Pancreas (tissue), 10 donors: Measurements from ENCODE around the gene ZBTB20. TPM values are rescaled to one million over a fixed set of nuclear protein-coding genes. Genes with fewer than 3 reads are reported as not detected.

Source experiments
- ATAC-seq, 4 donors: fragments of 200-7000 bp; cut with Tn5 transposase; one replicate each; pipeline versions ENCODE4 v1.8.0 to v1.9.1; 2020; ENCODE audit warnings: mild to moderate bottlenecking in 4 of 4, moderate library complexity in 4 of 4
- DNase-seq, 6 donors: peaks; one replicate each; pipeline ENCODE4 v3.0.0-alpha.2; 2020
- FAIRE-seq: peaks from 2 replicates; lab custom pipeline; 2012; peaks lifted over from hg19 to GRCh38; lab: Jason Lieb, UNC
- H3K27ac ChIP-seq, 4 donors: fragments of 200-600 bp; sonication (generic); 1 replicate in 3 of 4; 2 replicates in 1 of 4; pipeline versions ENCODE4 v1.5.0 to v1.8.0; 2020
- H3K27me3 ChIP-seq, 4 donors: fragments of 200-600 bp; one replicate each; pipeline ENCODE4 v1.8.0; 2021
- H3K36me3 ChIP-seq, 3 donors: fragments of 200-600 bp; sonication (generic) in 1 of 3; one replicate each; pipeline versions ENCODE4 v1.5.0 to v1.8.0; 2020 to 2021
- H3K4me1 ChIP-seq, 3 donors: fragments of 200-600 bp; one replicate each; pipeline ENCODE4 v1.8.0; 2021
- H3K4me3 ChIP-seq, 4 donors: fragments of 200-600 bp; sonication (generic) in 2 of 4; one replicate each; pipeline versions ENCODE4 v1.5.0 to v1.8.0; 2020 to 2021
- H3K9me3 ChIP-seq, 4 donors: fragments of 200-600 bp; one replicate each; pipeline ENCODE4 v1.8.0; 2021
- CTCF ChIP-seq, 4 donors: fragments of 200-600 bp; sonication (generic) in 3 of 4; IDR thresholded peaks; one replicate each; pipeline versions ENCODE4 v1.5.0 to v1.8.0; 2021; ENCODE audit warnings: antibody characterized with exemption in 4 of 4
- WGBS, 2 donors: extraction: QIAGEN DNeasy Blood & Tissue Kit; methylation state at CpG; one replicate each; pipeline ENCODE4 v1.1.7; 2013; 5-methylcytosine and 5-hydroxymethylcytosine counted together
- intact Hi-C, 3 donors: fragments of 100-400 bp; cut with DNase I; formaldehyde crosslinking; loops; one replicate each; pipeline versions ENCODE4 v1.11.1 to v1.14.2; 2022
- polyA plus RNA-seq, 2 donors: library from polyadenylated mRNA; stranded (reverse); fragments of 200-250 nt; gene quantifications; one replicate each; pipeline ENCODE4 v1.2.3, GENCODE V29; 2013
- total RNA-seq, 6 donors: library from RNA; stranded (reverse); fragmentation: NEBNext Ultra II Directional in 4 of 6; extraction: Animal tissue kit (Norgen Biotek cat#: 25700) in 4 of 6; gene quantifications; one replicate each; pipeline versions ENCODE4 v1.2.1 to v1.2.4, GENCODE V29; 2021 to 2023
- donor health status: healthy with polysubstance abuse.
- donor health status: DM: no; HTN: no; CAD: no; lungs with moderate emphysema.
- donor health status: DM: no; HTN: no; CAD: no.
- donor health status: control.
- donor health status: control.
- donor health status: Bipolar disorder and iron deficiency.
- donor health status: DM: yes; HTN: yes; CAD: no.
- donor health status: DM: no; HTN: no; CAD: no.
- donor health status: DM: no; HTN: no; CAD: no.
- donor health status: DM: yes; HTN: yes; CAD: no.

The ZBTB20 gene
- total and polyA plus RNA-seq, 8 donors: 1.3 to 81.5 (median 43.7) TPM

- intact Hi-C loops: no loop called here
- WGBS, 2 donors: 92 to 99% methylated on average over 2 of the region's 2 CpGs
- no peaks in the 10 kb centered on the region for H3K36me3 ChIP-seq
- H3K27me3 ChIP-seq: no peaks in the 10 kb centered on the region
- DNase-seq: no peak
- no peak for FAIRE-seq
- H3K9me3 ChIP-seq: no peaks in the 10 kb centered on the region
- ATAC-seq: no peak
- H3K4me1 ChIP-seq: peaks cover 0 to 3% (median 3%) of the 10 kb centered on the region in 3 donors
- no peak overlapping the region for H3K27ac ChIP-seq
- H3K4me3 ChIP-seq: no peak overlapping the region
- TF ChIP-seq CTCF (IDR thresholded peaks at IDR 0.05): no peak
Observed at GRCh38 chr3:114942773-114943172, 204.3 kb downstream of the ZBTB20 start.

GRCh38 chr3:114941626-114942309, 205.3 kb downstream of the ZBTB20 start:
- H3K4me3 ChIP-seq: no peak overlapping the region
- FAIRE-seq: no peak
- H3K27me3 ChIP-seq: no peaks in the 10 kb centered on the region
- no peaks in the 10 kb centered on the region for H3K9me3 ChIP-seq
- ATAC-seq: no peak
- no peaks in the 10 kb centered on the region for H3K36me3 ChIP-seq
- peaks cover 0 to 3% (median 3%) of the 10 kb centered on the region in 3 donors for H3K4me1 ChIP-seq
- whole genome bisulfite sequencing, 2 donors: 43 to 48% methylated on average over 3 of the region's 3 CpGs
- no peak for TF ChIP-seq CTCF (IDR thresholded peaks at IDR 0.05)
- no peak overlapping the region for H3K27ac ChIP-seq
- intact Hi-C loops: no loop called here
- no peak for DNase-seq

GRCh38 chr3:114939920-114940319, 207.2 kb downstream of the ZBTB20 start:
- Histone ChIP-seq H3K4me3 (no peak overlapping the region), H3K4me1 (peaks cover 0 to 3% (median 3%) of the 10 kb centered on the region in 3 donors), H3K36me3 (no peaks in the 10 kb centered on the region), H3K27ac (no peak overlapping the region), H3K9me3 (no peaks in the 10 kb centered on the region), H3K27me3 (no peaks in the 10 kb centered on the region)
- intact Hi-C loops: no loop called here
- FAIRE-seq: no peak
- ATAC-seq: peak; percentile 35 to 67 (median 45)
- DNase-seq: no peak
- TF ChIP-seq CTCF (IDR thresholded peaks at IDR 0.05): no peak

GRCh38 chr3:114933407-114933806, 213.7 kb downstream of the ZBTB20 start:
- WGBS, 2 donors: 93 to 100% methylated on average over 1 of the region's 1 CpG
- no peak for FAIRE-seq
- TF ChIP-seq CTCF (IDR thresholded peaks at IDR 0.05): no peak
- Histone ChIP-seq H3K9me3 (no peaks in the 10 kb centered on the region), H3K27me3 (no peaks in the 10 kb centered on the region), H3K27ac (no peak overlapping the region), H3K4me1 (no peaks in the 10 kb centered on the region), H3K4me3 (no peak overlapping the region), H3K36me3 (no peaks in the 10 kb centered on the region)
- no peak for ATAC-seq
- DNase-seq: no peak
- intact Hi-C loops: no loop called here

- no peaks in the 10 kb centered on the region for H3K9me3 ChIP-seq
- H3K27me3 ChIP-seq: no peaks in the 10 kb centered on the region
- TF ChIP-seq CTCF (IDR thresholded peaks at IDR 0.05): no peak
- DNase-seq: peak in 1 of 6 donors; percentile 24
- intact Hi-C loops: no loop called here
- no peak overlapping the region for H3K4me3 ChIP-seq
- H3K4me1 ChIP-seq: no peaks in the 10 kb centered on the region
- no peaks in the 10 kb centered on the region for H3K36me3 ChIP-seq
- no peak overlapping the region for H3K27ac ChIP-seq
- 93 to 97% methylated on average over 21 of the region's 21 CpGs for WGBS, 2 donors
- no peak for FAIRE-seq
- no peak for ATAC-seq
Observed at GRCh38 chr3:114929971-114930732, 216.9 kb downstream of the ZBTB20 start.
